Stimulated activated CD8-positive, alpha-beta memory T cell treated with anti-CD3 and anti-CD28 coated beads, Interleukin-12 subunit alpha, Interleukin-12 subunit beta, amount 100 ng/mL, for 1 hour (primary cell): ENCODE data around the gene KRT20.
"Not testable (repeated sequence)": the region's sequence is repeated elsewhere in the genome, so short reads cannot be mapped to it uniquely, and the experiment has no call there.

ENCODE experiments used
- DNase-seq: peaks from one replicate; pipeline ENCODE4 v3.0.0-alpha.2; 2020; ENCODE audit warnings: low read depth

The KRT20 gene

DNA sequence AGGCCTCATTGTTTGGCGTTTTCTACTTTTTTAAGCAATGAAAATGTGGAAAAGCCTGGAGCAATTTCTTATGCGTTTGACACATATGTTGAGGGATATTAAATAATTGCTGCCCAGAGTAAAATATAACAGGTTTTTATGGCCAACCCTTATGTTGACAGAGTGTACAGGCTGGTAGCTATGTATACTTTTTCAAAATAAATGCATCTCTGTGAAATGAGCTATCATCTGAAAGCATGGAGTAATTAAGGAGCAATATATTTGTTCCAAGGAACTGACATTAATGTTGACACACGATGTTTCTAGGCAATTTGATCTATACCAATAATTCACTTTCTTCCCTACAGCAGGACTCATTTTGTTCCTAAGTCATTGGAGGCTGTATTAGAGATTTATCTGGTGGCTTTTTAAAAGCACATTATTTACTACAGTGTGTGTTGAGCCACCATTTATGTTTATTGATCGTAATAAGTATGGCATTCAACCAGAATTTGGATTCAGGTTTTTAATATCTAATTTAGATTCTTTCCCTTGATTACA lies 11.9 kb upstream of the KRT20 start:
- no peak for DNase-seq

DNA sequence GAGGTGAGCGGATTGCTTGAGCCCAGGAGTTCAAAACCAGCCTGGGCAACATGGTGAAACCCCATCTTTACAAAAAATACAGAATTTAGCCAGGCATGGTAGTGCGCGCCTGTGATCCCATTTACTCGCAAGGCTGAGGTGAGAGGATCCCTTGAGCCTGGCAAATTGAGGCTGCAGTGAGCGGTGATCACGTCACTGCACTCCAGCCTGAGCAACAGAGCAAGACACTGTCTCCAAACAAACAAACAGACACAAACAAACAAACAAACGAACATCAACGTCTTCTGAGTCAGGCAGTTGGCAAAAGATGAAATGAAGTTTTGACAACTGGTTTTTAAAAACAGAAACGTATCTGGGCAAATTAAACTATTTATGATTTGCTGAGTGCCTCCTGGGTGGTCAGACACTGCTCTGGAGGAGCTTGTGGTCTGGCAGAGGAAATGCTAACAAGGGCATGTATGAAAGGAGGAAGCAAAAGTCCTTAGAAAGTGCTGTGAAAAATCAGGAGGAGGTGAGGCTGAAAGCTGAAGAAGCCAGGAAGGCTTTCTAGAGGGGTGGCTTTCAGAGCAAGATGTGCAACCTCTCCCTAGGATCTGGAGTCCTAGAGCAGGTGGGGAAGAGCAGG lies 10.2 kb upstream of the KRT20 start:
- DNase-seq = no peak

DNA sequence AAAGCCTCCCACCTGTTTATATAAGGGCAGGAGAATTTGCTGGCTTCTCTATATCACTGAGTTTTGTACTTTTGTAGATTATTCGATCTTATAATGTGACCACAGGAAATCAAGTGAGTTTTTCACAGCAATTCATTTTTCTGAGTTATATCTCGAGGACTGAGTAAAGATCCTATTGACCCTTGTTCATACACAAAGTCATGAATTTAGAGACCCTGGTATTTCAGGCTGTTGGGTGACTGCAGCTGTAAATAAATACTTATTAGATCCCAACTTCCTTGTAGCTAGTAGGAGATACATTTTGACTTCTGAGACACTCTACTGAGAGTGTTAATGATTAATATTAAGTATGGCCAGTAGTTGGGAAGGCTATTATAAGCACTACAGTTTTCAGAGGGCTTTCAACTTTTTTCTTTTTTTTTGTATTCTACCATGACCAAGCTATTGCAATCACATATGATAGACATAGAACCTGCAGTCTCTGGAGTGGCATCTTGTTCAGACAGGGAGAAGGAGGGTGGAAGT lies 3.2 kb upstream of the KRT20 start:
- no peak for DNase-seq

DNA sequence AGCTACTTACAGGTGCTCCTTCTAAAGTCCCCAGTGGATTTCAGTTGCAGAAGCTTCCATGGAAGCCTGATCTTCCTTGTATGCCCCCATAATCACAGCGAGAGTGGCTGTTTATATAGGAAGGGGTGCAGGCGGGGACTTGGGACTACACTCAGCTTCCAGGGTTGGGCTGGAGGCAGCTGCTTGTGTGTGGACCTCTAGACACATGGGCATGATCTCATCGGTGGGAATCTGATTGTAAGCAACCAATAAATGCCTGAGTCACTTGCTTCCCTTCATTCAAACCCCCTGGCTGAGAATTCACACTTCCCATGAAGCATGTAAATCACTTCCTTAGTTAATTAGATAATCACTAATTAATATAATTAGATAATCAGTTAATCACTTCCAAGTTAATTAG lies 1.0 kb upstream of the KRT20 start:
- no peak for DNase-seq

DNA sequence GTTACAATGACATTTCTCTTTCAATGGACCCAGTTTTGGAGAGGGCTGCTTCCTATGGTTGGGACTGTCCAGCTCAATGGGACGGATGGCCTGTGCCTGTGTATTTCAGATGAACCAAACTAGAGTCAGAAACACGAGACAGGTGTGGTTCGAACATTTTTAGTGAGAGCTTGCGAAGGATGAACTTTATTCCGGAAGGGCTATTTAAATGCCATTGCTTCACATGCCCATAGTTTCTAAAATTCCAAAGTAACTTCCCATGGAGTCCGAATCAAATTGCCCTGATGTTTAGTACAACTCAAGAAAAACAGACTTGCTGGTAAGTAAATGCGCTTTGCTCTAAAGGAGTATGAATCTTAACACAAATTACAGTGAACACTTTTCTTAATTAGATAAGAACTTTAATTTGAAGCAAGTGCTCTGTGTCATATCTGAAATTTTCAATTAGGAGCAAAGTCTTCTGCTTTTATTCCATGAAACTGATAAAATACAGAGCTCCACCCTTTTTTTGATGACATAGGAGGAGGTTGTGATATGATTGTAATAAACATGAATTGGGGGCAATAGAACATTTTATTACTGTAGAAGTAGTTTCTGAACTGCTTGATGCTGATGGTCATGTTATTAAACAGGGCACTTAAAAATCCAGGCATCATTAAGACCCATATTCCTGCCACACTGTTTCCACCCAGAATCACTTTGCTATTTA lies 1.3 kb downstream of the KRT20 start:
- no peak for DNase-seq

DNA sequence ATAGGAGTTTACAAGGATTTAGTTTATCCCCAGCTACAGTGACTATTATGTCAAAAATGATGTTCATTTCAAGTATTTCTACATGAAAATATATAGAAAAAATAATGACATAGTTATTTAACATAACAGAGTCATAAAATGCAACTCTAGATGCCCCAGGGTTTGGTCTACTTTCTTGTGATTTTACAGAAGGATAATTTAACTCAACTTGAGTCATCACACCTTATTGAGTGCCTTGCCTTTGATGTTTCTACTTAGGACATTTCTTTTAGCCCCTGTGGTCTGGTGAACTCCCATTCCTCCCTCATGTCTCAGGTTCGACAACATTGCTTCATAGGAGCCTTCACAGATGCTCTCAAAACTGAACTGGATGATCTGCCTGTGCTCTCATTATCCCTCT lies 2.0 kb downstream of the KRT20 start:
- no peak for DNase-seq

DNA sequence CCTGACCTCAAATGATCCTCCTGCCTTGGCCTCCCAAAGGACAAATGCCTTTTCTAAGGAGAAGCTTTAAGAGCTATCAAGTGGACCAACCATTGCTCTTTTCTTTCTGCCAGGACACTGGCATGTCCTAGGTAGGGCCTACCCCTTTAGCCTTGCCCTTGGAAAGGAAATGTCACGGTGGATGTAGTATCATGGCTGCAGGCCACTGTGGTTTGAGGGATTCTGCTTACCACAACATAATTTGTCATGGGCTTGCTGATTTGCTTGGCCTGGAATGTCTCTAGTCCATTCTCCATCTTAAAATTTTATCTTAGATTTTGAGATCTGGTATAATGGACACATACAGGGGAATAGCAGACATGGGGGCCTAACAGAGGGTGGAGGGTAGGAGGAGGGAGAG lies 6.0 kb downstream of the KRT20 start:
- DNase-seq = no peak

DNA sequence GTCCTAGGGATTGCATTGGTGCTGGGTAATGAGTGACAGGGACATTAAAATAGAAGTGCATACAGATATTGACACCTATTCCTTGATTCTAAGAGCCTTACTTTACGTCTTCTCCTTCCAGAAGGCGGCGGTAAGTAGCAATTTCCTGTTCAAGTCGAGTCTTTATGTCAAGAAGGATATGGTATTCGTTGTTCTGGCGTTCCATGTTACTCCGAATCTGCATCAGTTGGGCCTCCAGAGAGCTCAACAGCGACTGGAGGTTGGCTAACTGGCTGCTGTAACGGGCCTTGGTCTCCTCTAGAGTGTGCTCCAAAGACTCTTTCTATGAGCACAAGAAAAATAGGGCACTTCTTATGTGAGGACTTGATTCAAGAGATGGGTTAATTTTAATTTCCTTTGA lies 7.0 kb downstream of the KRT20 start:
- no peak for DNase-seq

DNA sequence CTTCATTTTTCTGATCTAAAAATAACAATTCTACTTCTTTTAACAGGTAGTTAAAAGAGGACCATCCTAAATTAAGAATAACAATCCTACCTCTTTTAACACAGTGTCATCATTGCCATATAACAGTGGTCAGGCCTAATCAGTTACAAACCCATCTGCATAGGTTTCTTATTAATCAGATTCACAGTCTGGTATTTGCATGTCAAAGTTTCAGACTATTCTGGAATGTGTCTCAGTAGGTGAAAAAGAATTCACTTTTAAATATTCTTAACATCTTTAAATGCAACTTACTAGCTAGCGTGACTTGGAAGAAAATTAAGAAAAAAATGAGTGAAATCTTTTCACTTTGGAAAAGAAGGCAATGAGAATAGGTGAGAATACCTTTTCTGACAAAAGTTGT lies 11.2 kb downstream of the KRT20 start:
- no peak for DNase-seq

DNA sequence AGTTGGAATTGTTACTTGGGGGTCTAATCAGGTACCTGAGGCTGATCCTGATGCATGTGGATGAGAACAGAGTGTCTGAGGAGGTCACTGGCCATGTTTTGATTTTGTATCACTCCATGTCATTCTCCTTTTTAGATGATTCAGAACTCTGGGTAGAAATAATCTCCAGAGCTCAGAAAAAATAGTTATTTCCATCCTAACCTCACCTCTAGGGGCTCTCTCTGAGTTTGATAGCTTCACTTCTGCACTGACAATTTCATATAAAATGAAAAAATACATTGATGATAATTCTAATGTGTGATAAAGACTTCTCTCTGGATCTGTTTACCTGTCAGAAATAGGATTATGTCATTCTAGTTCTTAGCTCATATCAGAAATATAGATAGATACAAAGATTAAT lies 11.8 kb downstream of the KRT20 start:
- DNase-seq = no peak

DNA sequence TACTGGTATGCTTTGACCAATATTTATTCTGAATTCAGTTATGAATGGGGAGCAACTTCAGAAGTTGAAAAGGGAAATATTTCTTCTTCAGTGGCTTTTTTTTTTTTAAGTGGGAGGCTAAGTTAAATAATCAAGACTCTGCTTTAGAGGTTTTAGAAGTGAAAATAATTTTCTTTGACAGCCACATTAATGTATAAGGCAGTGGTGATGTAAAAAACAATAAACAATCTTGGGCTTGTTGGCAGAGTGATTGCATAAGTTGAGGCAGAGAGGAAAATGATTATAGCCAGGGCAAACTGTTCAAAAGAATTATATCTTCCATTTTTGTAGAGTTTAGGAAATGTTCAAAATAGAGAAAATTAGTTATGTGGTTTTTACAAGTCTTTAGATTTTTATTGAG lies 12.6 kb downstream of the KRT20 start:
- no peak for DNase-seq

DNA sequence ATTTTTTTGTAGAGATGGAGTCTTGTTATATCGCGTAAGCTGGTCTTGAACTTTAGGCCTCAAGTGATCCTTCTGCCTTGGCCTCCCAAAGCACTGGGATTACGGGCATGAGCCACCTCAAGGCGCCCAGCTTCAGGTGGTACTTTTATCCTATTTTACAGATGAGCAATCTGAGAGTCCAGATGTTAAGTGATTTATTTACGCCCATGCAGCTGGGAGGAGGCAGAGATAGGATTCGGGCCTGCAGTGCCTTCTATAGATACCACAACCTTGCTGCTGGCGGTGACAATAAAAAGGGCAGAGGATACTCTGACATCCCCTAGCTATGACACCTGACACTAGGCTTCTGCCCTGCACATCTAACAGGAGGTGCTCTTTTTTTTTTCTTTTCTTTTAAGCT lies 13.7 kb downstream of the KRT20 start:
- no peak for DNase-seq

DNA sequence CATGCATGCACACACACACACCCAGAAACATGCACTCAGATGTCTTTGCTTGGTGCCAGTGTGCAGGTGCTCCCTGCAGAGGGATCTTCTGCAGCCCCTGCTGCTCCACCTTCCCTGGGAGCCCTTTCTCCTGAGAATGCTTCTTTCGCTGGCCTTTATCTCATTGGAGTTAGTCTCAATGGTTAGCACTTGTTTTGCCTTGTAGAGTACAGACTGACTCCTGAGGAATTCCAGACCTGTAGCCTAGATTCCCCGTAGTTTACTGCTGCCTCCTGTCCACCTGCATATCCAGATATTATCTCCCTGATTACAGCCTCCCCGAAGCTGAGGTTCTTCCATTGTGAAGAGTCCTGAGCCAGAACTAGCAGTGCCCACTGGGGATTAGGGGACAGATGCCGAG lies 14.9 kb downstream of the KRT20 start:
- no peak for DNase-seq

DNA sequence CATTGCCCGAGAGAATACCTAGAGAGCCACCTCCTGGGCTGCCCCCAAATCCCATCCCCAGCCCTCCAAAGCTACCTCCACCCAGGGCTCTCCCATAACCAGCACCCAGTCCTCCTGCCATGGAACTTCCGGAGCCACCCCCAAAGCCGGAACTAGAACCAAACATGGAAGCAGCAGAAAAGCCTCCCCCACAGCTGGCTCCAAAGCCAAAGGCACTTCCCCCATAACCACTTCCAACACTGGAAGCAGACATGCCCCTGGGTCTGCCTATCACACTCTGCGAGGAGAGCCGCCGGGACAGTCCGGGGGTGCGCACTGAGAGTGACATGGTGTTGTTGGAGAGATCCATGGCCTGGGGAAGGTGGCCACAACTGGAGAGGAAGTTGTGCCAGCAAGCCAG lies 18.2 kb downstream of the KRT20 start, which contains the start of gene KRT12:
KRT12 (minus strand) TSS at position 386 of the 400 bp plus-strand sequence; CDS start at position 349, 37 bp downstream.
- no peak for DNase-seq

DNA sequence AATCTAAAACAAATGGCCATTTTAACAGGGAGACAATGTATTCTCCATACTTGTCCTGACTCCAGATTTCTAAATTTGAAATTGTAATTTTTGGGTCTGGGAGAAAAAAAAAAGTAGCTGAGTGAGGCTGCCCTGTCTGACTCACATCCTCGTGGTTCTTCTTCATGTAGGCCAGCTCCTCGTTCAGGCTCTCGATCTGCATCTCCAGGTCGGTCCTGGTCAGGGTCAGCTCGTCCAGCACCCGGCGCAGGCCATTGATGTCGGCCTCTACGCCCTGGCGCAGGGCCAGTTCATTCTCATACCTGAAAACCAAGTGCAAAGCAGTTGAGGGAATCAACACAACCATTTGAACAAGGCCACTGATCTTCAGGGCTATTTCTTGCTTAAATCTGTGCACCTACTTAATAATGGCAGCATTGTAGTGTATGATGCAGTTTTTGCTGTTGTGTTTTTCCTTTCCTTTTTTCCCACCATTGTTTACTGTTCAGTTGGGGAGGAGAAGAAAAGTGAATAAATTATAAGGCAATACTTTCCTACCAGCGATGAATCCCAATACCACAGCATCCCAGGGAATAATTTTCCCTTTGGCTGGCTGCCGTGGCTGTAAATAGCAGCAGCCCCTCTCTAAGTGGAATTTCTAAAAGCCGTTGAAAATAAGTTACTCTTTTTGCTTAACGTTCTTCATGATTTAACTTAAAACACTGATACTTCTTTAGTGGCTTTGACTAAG lies 20.2 kb downstream of the KRT20 start:
- DNase-seq = no peak

DNA sequence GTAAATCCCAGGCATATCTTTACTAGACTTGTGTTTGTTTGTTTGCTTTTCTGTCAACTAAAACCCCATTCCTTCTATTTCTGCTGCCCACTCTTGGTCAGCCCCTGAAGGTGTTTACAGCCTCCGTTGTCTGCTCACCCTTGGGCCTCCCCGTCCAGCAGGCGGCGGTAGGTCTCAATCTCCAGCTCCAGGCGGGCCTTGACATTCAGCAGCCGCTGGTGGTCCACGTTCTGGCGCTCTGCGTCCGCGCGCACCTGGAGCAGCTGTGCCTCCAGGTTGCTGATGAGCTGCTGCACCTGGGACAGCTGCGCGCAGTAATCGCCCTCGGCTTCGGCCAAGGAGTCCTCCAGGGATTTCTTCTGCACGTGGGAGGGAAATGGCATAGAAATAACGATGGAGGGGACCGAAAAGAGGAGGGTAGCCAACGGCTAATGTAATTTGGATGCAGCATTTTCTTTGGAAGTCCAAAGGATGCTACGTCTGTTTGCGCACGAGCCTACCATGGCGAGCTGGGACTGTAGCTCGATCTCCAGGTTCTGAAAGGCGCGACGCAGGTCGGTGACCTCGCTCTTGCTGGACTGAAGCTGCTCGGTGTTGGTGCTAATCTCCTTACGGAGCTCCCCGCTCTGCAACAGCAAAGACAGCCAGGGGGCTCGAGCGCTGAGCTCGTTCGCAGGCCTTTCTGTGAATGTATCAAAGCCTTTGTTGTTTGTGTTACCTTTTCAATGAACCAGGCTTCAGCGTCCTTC lies 21.9 kb downstream of the KRT20 start:
- DNase-seq = no peak

DNA sequence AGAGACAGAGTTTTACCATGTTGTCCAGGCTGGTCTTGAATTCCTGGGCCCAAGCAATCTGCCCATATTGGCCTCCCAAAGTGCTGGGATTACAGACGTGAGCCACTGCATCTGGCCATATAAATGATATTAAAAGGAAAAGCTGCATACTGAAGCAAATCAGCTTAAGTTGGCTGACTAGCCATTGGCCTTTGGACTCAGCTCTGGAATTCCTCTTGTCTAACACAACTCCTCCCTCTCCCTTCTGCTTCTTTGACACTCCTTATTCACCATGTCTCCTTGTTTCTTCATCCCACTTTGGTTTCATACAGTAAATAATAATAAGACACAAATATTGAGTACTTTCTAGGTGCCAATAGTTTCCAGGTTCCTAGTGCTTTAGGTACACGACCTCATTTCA lies 25.5 kb downstream of the KRT20 start:
- no peak for DNase-seq

DNA sequence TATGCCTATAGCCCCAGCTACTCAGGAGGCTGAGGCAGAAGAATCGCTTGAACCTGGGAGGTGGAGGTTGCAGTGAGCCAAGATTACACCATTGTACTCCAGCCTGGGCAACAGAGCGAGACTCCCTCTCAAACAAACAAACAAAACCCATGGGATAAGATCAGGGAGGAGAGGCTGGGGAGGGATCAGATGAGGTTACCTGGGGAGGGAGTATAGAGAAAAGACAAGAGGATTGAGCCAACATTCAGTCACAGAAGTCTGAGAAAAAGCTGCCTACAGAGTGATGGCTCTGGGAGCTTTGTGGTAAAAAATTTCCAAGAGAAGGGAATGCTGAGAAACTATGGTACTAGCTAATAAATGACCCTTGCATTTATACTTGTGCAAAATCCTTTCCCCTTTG lies 26.4 kb downstream of the KRT20 start:
- not testable (repeated sequence) for DNase-seq

DNA sequence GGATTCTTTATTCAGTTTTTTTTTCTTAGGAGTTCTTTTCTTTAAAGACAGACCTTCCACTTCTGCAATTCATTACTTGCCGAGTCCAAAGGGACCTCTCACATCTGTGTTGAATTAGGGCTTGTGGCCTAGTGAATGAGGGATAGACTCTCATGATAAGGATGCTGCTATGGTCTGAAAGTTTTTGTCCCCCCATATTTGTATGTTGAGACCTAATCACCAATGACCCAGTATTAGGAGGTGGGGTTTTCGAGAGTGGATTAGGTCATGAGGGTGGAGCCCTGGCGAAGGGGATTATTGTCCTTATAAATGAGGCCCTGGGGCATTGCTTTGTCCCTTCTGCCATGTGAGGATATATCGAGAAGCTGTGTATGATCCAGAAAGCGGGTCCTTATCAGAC lies 27.5 kb downstream of the KRT20 start:
- DNase-seq = no peak

DNA sequence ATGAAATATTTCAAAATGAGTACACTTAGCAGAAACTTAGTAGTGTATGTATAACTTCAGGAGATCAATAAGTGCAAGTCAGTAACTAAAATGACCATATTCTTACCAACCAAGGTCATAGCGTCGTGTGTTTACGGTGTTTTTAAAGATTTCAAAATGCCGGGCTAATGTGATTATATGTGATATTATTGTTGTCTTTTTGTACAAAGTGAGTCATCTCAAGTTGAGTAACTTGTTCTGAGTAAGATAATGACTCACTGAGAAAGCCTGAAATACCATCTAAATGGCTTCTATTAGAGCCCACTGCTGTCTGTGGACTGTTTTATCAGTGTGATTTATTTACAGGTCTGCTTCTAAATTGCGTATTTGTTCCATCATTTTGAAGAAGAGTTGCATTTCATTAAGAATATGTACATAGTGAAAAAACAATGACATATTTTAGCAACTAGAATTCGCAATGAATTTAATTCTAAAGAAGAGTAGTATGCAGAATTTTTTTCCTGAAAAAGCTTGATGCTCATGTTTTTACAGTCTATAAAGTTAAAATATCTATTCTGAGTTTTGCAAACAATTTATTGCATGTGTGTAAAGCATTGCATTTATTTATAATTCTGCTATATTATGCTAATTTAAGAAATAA lies 30.7 kb downstream of the KRT20 start:
- DNase-seq = no peak

DNA sequence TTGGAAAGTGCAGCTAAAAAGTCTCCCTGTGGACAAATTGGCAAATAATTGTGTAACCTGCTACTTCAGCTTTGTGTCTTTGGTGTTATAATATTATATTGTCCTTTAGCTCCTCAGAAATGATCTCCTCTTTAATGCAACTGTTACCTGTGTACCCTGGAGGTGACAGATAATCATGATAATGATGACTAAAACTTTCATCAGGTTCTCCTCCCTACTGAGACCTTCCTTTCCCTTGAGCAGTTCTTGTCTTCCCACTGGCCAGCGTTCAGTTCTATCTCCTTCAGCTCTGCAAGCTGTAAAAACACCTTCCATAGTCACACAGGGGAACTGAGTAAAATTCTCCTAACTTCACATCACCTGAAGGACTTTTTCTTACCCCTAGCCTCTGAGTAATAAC lies 32.7 kb downstream of the KRT20 start:
- no peak for DNase-seq
